Keratinocyte (primary cell): Measurements from ENCODE around the gene TBKBP1.

ENCODE experiments used
- EZH2 ChIP-seq: IDR thresholded peaks from one replicate; pipeline ENCODE4 v1.6.1; 2012; ENCODE audit warnings: inconsistent platforms, mild to moderate bottlenecking, low read length, moderate library complexity
- TF ChIP-seq, protein P1 (sequence below), 3 experiments: IDR thresholded peaks in 1 of 3; conservative IDR thresholded peaks in 1 of 3; optimal IDR thresholded peaks in 1 of 3; 2 replicates in 2 of 3; 3 replicates in 1 of 3; pipeline versions ENCODE3 to v1.5.1; 2011; ENCODE audit warnings: low read length in 3 of 3, mild to moderate bottlenecking in 3 of 3, moderate library complexity in 2 of 3, control low read depth in 1 of 3, inconsistent platforms in 1 of 3; ENCODE audit not compliant: insufficient read depth in 2 of 3; ENCODE audit errors: extremely low read depth in 1 of 3

DNA sequence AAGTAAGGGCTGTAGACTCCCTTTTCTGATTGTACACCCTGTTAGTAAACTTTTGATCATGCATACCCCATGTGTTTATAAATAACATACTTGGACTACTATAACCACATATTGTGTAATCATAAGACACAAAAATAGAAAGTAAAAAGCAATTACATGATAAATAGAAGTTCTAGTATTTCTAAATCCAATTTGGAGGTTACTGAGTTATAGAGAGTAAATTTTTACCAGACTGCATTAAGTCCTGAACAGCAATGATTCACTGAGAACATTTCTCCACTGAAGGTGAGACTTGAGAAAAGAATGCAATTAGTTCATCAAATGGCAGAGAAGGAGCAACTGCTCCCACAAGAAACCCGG is 7.7 kb upstream of the TBKBP1 start:
- TF ChIP-seq, protein P1, sequence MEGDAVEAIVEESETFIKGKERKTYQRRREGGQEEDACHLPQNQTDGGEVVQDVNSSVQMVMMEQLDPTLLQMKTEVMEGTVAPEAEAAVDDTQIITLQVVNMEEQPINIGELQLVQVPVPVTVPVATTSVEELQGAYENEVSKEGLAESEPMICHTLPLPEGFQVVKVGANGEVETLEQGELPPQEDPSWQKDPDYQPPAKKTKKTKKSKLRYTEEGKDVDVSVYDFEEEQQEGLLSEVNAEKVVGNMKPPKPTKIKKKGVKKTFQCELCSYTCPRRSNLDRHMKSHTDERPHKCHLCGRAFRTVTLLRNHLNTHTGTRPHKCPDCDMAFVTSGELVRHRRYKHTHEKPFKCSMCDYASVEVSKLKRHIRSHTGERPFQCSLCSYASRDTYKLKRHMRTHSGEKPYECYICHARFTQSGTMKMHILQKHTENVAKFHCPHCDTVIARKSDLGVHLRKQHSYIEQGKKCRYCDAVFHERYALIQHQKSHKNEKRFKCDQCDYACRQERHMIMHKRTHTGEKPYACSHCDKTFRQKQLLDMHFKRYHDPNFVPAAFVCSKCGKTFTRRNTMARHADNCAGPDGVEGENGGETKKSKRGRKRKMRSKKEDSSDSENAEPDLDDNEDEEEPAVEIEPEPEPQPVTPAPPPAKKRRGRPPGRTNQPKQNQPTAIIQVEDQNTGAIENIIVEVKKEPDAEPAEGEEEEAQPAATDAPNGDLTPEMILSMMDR (optimal IDR thresholded peaks at IDR 0.05 in 1 of 3, IDR thresholded peaks at IDR 0.05 in 1 of 3, conservative IDR thresholded peaks at IDR 0.05 in 1 of 3; ENCODE audit: extremely low read depth in 1 of 3, insufficient read depth in 2 of 3, low read length in 3 of 3), result no peak
- TF ChIP-seq EZH2, result no peak
